HG03066 (cell line): ENCODE data around the gene VWA8.
A peak's percentile ranks its signal among the peaks of the same experiment; 100 is the strongest.
"Not testable (repeated sequence)": the region's sequence is repeated elsewhere in the genome, so short reads cannot be mapped to it uniquely, and the experiment has no call there.

Experiments used
- ATAC-seq: cut with Tn5 transposase; IDR thresholded peaks from one replicate; pipeline ENCODE4 v1.9.1; 2021; ENCODE audit warnings: low read depth; ENCODE audit not compliant: unreplicated experiment

The VWA8 gene

DNA sequence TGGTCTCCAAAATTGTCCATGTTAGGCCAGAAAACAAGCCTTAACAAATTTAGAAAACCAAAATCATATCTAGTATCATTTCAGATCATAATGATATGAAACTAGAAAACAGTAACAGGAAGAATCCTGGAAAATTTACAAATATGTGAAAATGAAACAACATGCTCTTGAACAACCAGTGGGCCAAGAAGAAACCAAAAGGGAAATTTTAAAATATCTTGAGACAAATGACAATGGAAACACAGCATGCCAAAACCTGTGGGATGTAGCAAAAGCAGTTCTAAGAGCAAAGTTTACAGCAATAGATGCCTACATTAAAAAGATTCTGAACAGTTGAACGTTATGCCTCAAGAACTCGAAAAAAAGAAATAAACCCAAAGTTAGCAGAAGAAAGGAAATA lies 32.6 kb downstream of the VWA8 start:
- no peak for ATAC-seq

- ATAC-seq = no peak
Observed at GRCh38 chr13:41925014-41925413, 35.9 kb downstream of the VWA8 start.

DNA sequence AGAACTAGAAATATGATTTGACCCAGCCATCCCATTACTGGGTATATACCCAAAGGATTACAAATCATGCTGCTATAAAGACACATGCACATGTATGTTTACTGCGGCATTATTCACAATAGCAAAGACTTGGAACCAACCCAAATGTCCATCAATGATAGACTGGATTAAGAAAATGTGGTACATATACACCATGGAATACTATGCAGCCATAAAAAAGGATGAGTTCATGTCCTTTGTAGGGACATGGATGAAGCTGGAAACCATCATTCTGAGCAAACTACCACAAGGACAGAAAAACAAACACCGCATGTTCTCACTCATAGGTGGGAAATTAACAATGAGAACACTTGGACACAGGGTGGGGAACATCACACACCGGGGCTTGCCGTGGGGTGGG lies 38.0 kb downstream of the VWA8 start:
- ATAC-seq = not testable (repeated sequence)

DNA sequence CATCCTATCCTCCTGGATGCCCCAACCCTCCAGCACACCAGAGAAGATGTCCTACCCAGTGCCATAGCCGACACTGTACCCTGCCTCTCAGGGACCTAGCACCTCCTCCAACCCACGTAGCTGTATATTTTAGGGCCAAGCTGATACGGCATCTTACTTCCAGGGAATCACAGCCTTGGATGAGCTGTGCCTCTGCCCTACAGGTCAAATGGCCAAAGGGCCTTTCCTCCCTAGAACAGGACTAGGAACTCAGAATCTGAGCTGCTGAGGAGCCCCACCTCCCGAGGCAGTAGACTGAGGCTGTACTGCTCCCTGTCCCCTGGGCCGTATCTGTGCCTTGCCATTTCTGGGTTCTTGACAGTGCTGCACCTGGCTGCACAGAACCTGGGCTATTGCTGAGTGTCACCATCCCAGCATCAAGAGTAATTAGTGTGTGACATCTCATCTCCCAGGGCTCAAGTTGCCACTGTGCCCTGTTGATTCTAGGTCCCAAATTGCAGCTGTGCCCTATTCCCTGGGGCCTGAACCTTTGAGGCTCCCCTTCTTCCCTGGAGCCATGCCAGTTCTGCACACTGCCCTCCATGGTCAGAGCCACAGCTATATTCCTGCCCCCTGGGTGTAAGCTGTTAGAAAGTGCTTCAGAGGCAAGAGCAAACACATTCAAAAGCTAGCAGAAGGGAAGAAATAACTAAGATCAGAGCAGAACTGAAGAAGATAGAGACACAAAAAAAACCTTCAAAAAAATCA lies 41.0 kb downstream of the VWA8 start:
- no peak for ATAC-seq

GRCh38 chr13:41919031-41919740 lies 41.7 kb downstream of the VWA8 start:
- ATAC-seq = no peak

GRCh38 chr13:41917641-41918040 lies 43.3 kb downstream of the VWA8 start:
- no peak for ATAC-seq

GRCh38 chr13:41916173-41916954 lies 44.5 kb downstream of the VWA8 start:
- peak; percentile 95 for ATAC-seq

DNA sequence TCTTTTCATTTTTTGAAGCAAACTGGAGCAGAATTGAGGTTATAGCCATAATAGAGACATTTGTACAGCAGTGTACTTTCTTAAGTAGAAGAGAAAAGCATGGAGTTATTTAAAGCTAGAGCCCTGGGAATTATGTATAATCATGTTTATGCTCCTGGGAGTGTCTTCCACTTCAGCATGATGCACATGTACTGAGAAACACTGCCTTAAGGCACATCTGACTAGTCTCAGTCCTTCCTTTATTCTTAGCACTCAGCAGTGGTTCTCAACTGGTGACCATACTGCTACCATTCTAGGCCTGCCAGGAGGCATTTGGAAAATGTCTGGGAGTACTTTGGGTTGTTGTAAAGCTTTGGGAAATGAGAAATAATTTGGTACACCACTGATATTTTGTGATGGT lies 45.8 kb downstream of the VWA8 start:
- no peak for ATAC-seq

GRCh38 chr13:41914552-41914951 lies 46.4 kb downstream of the VWA8 start:
- no peak for ATAC-seq

DNA sequence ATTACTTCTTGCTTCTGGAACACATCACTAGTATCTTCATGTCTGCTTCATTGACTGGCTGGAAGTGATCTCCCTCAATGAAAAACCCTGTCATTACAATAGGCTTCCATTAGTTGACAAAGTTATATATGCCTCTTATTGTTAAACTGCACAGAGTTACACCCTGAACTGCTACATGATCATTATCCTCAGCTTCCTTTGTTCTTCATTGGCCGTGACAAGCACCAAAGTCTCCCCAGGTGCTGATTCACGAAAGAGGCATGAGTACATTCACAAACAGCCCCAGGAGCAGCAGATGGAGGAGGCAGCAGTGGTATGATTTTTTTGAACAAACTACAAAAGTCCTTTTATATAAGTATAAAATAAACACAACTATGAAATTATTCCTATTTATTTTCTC lies 51.4 kb downstream of the VWA8 start:
- ATAC-seq = no peak

GRCh38 chr13:41905600-41906254 lies 55.2 kb downstream of the VWA8 start:
- peak; percentile 90 for ATAC-seq

DNA sequence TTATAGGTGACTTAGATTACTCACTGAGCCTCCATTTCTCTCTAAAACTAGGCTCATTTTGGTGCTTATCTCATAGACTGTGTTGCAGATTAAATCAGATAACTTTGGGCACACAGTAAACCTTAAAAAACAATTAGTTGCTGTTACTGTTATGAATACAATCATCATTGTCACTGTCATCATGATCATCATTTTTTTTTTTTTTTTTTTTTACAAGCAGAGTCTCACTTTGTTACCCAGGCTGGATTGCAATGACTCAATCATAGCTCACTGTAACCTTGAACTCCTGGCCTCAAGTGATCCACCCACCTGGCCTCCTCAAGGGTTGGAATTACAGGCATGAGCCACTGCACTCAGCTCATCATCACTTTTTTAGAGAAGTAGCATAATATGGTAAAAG lies 60.0 kb downstream of the VWA8 start:
- ATAC-seq = no peak

DNA sequence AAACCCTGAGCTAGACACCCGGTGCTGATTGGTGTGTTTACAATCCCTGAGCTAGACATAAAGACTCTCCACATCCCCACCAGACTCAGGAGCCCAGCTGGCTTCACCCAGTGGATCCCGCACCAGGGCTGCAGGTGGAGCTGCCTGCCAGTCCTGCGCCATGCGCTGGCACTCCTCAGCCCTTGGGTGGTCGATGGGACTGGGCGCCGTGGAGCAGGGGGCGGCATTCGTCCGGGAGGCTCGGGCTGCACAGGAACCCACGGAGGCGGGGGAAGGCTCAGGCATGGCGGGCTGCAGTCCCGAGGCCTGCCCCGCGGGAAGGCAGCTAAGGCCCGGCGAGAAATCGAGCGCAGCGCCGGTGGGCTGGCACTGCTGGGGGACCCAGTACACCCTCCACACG lies 62.5 kb downstream of the VWA8 start:
- not testable (repeated sequence) for ATAC-seq

GRCh38 chr13:41897126-41897525 lies 63.8 kb downstream of the VWA8 start:
- no peak for ATAC-seq

GRCh38 chr13:41895478-41895877 lies 65.4 kb downstream of the VWA8 start:
- ATAC-seq = no peak

- ATAC-seq = no peak
Observed at GRCh38 chr13:41891119-41891518, 69.8 kb downstream of the VWA8 start.

DNA sequence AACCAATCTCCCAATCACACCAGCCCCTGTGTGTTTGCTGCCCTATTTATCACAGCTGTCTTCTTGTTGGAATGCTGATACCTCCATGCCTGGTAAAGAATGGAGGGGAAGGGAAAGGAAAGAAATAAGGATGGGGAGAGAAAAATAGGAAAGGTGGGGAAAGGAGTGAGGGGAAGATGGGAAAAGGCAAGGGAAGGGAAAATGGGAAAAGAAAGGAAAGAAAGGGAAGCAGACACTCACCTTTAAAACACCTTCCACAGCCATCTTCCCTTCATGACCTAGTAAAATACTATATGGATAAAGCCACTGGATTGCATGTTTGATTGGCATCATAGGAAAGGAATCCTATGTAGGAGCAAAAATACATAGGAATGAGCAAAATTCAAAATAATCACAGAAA lies 77.8 kb downstream of the VWA8 start:
- ATAC-seq = no peak

DNA sequence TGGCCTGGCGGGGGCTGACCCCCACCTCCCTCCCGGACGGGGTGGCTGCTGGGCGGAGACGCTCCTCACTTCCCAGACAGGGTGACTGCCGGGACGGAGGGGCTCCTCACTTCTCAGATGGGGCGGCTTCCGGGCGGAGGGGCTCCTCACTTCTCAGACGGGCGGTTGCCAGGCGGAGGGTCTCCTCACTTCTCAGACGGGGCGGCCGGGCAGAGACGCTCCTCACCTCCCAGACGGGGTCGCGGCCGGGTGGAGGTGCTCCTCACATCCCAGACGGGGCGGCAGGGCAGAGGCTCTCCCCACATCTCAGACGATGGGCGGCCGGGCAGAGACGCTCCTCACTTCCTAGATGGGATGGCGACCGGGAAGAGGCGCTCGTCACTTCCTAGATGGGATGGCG lies 79.0 kb downstream of the VWA8 start:
- ATAC-seq = not testable (repeated sequence)

GRCh38 chr13:41880966-41881365 lies 79.9 kb downstream of the VWA8 start:
- ATAC-seq = no peak

GRCh38 chr13:41864658-41865057 lies 96.3 kb downstream of the VWA8 start:
- ATAC-seq = no peak

GRCh38 chr13:41862659-41863058 lies 98.2 kb downstream of the VWA8 start:
- not testable (repeated sequence) for ATAC-seq
